ENCODE measurements around the gene IL34. TPM values are rescaled to one million over a fixed set of nuclear protein-coding genes. Genes with fewer than 3 reads are reported as not detected.

The IL34 gene
- total RNA-seq, 2 donors from 2014 or later, result 2.9 to 16.6 TPM

DNA sequence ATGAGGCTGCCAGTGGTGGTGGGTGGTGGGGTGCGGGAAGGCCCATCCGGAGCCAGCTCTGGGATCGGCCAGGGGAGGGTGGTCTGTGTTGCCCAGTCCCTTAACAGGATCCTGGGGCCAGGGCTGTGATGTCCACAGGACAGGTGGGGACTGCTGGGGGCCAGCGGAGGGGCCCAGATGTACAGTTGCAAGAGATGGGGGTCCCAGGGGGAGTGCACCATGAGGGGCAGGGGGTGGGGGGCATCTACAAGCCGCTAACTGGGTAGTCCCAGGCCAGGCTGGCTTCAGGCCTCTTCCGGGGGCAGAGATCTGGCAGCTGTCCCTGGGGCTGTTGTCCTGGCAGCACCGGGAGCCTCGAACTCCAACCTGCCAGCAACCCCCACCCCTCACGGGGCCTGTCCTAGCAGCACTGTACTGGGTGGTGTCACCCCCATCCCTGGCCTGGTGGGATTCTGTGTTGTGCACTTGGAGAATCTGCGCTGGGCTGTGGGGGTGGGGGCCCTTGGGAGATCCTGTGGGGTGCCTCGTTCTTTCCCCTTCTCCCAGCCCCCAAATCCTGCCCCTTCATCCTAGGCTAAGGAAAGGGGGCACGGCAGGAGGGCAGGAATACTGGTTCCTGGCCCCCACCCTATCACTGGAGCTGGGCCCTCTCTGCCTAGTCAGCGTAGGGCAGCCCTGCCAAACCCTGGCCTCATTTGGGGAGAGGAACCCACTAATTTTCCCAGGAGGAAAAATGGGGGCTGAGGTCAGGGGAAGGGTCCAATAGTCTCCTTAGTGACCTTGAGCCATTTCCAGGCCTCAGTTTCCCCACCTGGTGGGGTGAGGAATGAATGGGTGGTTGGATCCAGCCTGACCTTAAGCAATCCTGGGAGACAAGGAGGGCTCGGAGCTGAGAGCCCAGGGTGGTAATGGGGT, 38.0 kb downstream of the IL34 start:
- peaks cover 57% of the 10 kb centered on the region for H3K4me1 ChIP-seq (replicated peaks)
- H3K4me3 ChIP-seq, result peak overlapping the region; percentile 65 to 90
- intact Hi-C loops (cut with DNase I), result no loop called here
- peak overlapping the region; percentile 80 to 92 for H3K27ac ChIP-seq
- peaks cover 0 to 2% of the 10 kb centered on the region in 2 donors for H3K36me3 ChIP-seq
- H3K9me3 ChIP-seq, result no peaks in the 10 kb centered on the region
- no peak for DNase-seq (ENCODE audit: low spot score)
- WGBS, result 13% methylated on average over 14 of the region's 14 CpGs
- no peak for TF ChIP-seq POLR2AphosphoS5 (IDR thresholded peaks at IDR 0.05)
- TF ChIP-seq, protein P1, sequence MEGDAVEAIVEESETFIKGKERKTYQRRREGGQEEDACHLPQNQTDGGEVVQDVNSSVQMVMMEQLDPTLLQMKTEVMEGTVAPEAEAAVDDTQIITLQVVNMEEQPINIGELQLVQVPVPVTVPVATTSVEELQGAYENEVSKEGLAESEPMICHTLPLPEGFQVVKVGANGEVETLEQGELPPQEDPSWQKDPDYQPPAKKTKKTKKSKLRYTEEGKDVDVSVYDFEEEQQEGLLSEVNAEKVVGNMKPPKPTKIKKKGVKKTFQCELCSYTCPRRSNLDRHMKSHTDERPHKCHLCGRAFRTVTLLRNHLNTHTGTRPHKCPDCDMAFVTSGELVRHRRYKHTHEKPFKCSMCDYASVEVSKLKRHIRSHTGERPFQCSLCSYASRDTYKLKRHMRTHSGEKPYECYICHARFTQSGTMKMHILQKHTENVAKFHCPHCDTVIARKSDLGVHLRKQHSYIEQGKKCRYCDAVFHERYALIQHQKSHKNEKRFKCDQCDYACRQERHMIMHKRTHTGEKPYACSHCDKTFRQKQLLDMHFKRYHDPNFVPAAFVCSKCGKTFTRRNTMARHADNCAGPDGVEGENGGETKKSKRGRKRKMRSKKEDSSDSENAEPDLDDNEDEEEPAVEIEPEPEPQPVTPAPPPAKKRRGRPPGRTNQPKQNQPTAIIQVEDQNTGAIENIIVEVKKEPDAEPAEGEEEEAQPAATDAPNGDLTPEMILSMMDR (IDR thresholded peaks at IDR 0.05), result no peak
- no peak for TF ChIP-seq POLR2A (IDR thresholded peaks at IDR 0.05)
- H3K27me3 ChIP-seq (replicated peaks; ENCODE audit: insufficient read depth), result no peaks in the 10 kb centered on the region

DNA sequence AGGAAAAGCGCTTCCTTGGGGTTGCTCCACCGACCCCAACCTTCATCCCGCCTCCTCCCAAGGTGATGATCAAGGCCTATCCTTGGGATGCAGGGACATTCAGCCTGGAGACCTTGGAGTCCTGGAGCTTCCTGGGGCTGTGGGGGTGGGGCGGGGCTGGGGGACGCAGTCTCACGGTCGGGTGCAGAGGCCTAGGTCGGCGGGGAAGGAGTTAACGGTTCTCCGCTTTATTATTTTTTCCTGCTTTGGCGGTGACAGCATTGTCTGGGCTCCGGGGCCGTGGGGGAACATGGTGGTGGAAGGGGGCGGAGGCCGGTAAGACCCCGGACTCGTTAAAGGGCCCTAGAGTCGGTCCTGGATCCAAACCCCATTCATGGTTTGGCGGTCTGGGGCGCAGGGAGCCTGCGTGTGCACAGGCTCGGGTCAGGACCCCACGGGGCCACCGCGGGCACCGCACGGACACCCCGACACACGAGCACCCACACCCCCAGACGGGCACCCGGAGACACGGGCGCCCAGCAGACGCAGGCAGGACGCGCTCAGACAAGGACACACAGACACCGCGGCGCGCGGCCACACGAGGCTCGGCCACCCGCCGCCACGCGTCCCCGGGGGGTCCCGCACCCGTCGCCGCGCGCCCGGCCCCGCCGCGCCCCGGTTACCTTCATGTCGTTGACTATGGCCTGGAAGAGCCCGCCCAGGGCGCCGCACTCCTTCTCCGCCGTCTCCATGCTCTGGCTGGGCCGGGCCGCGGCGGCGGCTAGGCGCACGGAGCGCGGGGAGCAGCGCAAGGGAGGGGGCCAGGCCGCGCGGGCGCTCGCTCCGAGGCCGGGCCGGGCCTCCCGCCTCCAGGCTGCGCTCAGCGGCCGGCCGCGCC, 38.9 kb downstream of the IL34 start:
- H3K4me3 ChIP-seq, result peak overlapping the region; percentile 65 to 90
- intact Hi-C loops (cut with DNase I), result no loop called here
- WGBS, result under 1% methylated on average over 63 of the region's 90 CpGs
- peaks cover 55% of the 10 kb centered on the region for H3K4me1 ChIP-seq (replicated peaks)
- peak overlapping the region; percentile 80 to 92 for H3K27ac ChIP-seq
- H3K36me3 ChIP-seq, result no peaks in the 10 kb centered on the region
- no peaks in the 10 kb centered on the region for H3K9me3 ChIP-seq
- TF ChIP-seq POLR2AphosphoS5 (IDR thresholded peaks at IDR 0.05) (no peak), POLR2A (IDR thresholded peaks at IDR 0.05) (peak; percentile 14)
- no peak for DNase-seq (ENCODE audit: low spot score)
- H3K27me3 ChIP-seq (replicated peaks; ENCODE audit: insufficient read depth), result no peaks in the 10 kb centered on the region

DNA sequence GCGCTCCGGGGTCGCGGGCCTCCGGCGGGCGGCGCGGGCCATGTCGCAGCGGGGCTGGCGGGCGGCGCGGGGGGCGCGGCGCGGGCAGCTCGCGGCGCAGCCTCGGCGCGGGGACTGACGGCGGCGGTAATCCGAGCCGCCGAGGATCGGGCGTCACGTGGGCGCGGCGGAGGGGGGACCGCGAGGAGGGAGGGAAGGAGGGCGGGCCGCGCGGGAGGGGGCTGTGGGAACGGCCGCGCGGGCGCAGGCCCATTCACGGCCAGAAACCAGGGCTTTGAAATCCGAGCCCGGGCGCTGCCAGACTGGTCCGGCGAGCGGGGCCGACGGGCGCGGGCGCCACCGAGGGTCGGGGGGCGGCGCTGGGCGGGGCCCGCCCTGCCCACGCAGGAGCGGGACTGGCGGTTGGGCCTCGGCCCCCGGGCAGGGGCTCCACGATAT, 39.6 kb downstream of the IL34 start, which contains the start of gene MTSS2:
MTSS2 (minus strand) TSS at position 116 of the 438 bp plus-strand sequence. CDS start 262 bp downstream, outside the sequence.
- no peaks in the 10 kb centered on the region for H3K9me3 ChIP-seq
- TF ChIP-seq POLR2A (IDR thresholded peaks at IDR 0.05) (peak; percentile 71), POLR2AphosphoS5 (IDR thresholded peaks at IDR 0.05) (peak; percentile 70)
- TF ChIP-seq, protein P1 (IDR thresholded peaks at IDR 0.05), result no peak
- no peaks in the 10 kb centered on the region for H3K36me3 ChIP-seq
- no peaks in the 10 kb centered on the region for H3K27me3 ChIP-seq (replicated peaks; ENCODE audit: insufficient read depth)
- peak; percentile 92 for DNase-seq (ENCODE audit: low spot score)
- H3K27ac ChIP-seq, result peak within 1 kb of the TSS; percentile 82 to 92
- intact Hi-C loops (cut with DNase I), result no loop called here
- H3K4me1 ChIP-seq (replicated peaks), result peaks cover 49% of the 10 kb centered on the region
- H3K4me3 ChIP-seq, result peak within 1 kb of the TSS; percentile 65 to 90
- under 1% methylated on average over 38 of the region's 72 CpGs for WGBS

DNA sequence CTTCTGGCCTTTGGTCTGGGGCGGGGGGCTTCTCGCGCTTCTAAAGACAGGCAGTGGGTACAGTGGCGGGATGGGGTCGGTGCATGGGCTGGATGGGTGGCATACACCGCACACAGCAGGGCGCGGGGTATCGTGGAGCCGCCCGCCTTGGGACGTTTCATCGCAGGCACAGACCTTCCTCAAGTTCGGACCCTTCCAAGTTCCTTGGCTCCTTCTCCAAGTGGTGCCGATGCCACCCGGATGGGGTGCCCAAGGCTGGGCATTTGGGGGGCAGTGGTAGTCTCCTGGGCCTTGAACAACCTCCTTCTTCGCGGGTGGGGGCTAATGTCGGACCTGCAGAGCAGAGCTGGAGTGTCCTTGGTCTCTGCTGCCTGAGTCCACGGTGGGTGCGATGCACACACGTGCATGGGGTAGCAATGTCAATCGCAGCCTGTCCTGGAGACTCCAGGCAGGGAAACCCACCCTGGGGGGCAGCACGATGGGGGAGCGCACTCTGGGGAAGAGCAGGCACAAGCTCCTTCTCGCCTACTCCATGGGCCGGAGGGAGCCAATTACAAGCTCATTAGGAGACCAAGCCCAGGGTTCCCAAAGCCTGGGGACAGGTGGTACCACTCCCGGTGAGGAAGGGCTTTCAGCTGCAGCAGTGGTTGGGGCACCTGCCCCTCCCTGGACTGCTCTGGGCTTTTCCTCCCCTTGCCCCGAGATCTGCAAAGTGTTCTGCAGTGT, 40.2 kb downstream of the IL34 start:
- intact Hi-C loops (cut with DNase I), result no loop called here
- Histone ChIP-seq H3K27ac (peak overlapping the region; percentile 82 to 92), H3K36me3 (no peaks in the 10 kb centered on the region), H3K9me3 (no peaks in the 10 kb centered on the region), H3K4me1 (replicated peaks) (peaks cover 44% of the 10 kb centered on the region), H3K27me3 (replicated peaks; ENCODE audit: insufficient read depth) (no peaks in the 10 kb centered on the region), H3K4me3 (peak overlapping the region; percentile 37 to 65)
- TF ChIP-seq, protein P1 (IDR thresholded peaks at IDR 0.05), result no peak
- TF ChIP-seq POLR2A (IDR thresholded peaks at IDR 0.05) (no peak), POLR2AphosphoS5 (IDR thresholded peaks at IDR 0.05) (no peak)
- WGBS, result 29% methylated on average over 22 of the region's 29 CpGs
- DNase-seq (ENCODE audit: low spot score), result no peak

All from prostate gland (tissue), 2 donors.